Ishikawa (cell line): ENCODE measurements around the gene RMI2.

Source experiments
- CEBPB ChIP-seq: IDR thresholded peaks from 2 replicates; pipeline ENCODE4 v1.6.1; 2012
- CREB1 ChIP-seq: IDR thresholded peaks from 2 replicates; pipeline ENCODE4 v1.6.1; 2012; ENCODE audit warnings: low read depth
- EGR1 ChIP-seq: IDR thresholded peaks from 2 replicates; pipeline ENCODE4 v1.6.1; 2012
- EP300 ChIP-seq: IDR thresholded peaks from 2 replicates; pipeline ENCODE4 v1.6.1; 2012; ENCODE audit warnings: borderline replicate concordance
- FOXM1 ChIP-seq: IDR thresholded peaks from 2 replicates; pipeline ENCODE4 v1.6.1; 2012; ENCODE audit warnings: low read depth, borderline replicate concordance
- NFIC ChIP-seq: IDR thresholded peaks from 2 replicates; pipeline ENCODE4 v1.6.1; 2012
- RAD21 ChIP-seq: IDR thresholded peaks from 2 replicates; pipeline ENCODE4 v1.6.1; 2012; ENCODE audit warnings: low read depth
- REST ChIP-seq: IDR thresholded peaks from 2 replicates; pipeline ENCODE4 v1.6.1; 2012; ENCODE audit warnings: low read depth, mild to moderate bottlenecking
- TAF1 ChIP-seq: IDR thresholded peaks from 2 replicates; pipeline ENCODE4 v1.6.1; 2012; ENCODE audit warnings: low read depth, mild to moderate bottlenecking
- TCF12 ChIP-seq: IDR thresholded peaks from 2 replicates; pipeline ENCODE4 v1.6.1; 2012; ENCODE audit warnings: low read depth
- TEAD4 ChIP-seq: IDR thresholded peaks from 2 replicates; pipeline ENCODE4 v1.6.1; 2012
- USF1 ChIP-seq: IDR thresholded peaks from 2 replicates; pipeline ENCODE4 v1.6.1; 2012
- YY1 ChIP-seq: IDR thresholded peaks from 2 replicates; pipeline ENCODE4 v1.6.1; 2012; ENCODE audit warnings: low read depth
- ZBTB7A ChIP-seq: IDR thresholded peaks from 2 replicates; pipeline ENCODE4 v1.6.1; 2012; ENCODE audit warnings: low read depth
- TF ChIP-seq, protein P1 (sequence below): IDR thresholded peaks from 2 replicates; pipeline ENCODE4 v1.6.1; 2012

RMI2 gene

DNA sequence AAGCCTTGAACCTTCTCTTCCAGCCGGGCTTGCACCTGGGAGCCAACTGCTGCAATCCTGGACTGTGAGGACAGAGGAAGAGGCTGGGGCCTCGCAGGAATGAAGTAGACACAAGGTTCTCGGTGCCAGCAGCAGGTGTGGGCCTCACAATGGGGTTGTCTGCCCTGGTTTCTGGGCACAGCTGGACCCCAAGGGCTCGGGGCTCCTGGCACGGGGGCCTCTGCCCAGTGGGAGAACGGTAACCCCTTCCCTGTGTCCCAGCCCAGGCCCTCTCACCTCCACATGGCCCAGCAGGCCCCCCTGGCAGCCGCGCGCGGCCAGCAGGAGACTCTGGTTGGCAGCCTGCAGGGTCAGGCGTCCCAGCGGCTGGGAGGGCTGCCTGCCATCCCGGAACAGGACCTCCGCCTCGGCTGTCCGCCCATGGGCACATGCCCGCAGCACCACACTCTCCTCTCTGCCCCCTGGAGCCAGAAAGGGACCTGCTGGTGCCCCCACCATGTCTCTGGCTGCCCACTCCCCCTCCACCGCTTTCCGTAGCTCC is 46.9 kb downstream of the RMI2 start:
- TF ChIP-seq ZBTB7A (no peak), FOXM1 (no peak), TEAD4 (no peak), REST (no peak), NFIC (no peak), YY1 (no peak), TCF12 (no peak), CEBPB (no peak), USF1 (no peak), CREB1 (no peak), EGR1 (no peak)
- TF ChIP-seq, protein P1, sequence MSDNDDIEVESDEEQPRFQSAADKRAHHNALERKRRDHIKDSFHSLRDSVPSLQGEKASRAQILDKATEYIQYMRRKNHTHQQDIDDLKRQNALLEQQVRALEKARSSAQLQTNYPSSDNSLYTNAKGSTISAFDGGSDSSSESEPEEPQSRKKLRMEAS = no peak

DNA sequence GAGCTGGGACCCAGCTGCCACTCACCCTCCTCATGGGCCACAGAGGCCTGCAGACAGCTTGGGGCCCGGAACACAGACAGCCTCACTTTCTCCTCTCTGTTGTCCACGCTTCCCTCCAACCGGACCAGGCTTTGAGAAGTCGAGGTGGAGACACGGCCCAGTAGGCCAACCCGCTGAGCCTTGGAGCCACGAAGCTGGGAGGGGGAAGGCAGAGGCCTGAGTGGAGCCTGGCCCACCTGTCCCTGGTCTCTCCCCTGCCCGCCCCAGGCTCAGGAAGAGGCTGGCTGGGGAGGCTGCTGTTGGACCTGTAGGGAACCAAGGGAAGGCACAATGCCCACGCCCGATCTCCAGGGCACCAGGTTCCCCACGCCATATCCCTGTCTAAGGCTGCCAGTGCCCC is 48.1 kb downstream of the RMI2 start:
- no peak for TF ChIP-seq TAF1

DNA sequence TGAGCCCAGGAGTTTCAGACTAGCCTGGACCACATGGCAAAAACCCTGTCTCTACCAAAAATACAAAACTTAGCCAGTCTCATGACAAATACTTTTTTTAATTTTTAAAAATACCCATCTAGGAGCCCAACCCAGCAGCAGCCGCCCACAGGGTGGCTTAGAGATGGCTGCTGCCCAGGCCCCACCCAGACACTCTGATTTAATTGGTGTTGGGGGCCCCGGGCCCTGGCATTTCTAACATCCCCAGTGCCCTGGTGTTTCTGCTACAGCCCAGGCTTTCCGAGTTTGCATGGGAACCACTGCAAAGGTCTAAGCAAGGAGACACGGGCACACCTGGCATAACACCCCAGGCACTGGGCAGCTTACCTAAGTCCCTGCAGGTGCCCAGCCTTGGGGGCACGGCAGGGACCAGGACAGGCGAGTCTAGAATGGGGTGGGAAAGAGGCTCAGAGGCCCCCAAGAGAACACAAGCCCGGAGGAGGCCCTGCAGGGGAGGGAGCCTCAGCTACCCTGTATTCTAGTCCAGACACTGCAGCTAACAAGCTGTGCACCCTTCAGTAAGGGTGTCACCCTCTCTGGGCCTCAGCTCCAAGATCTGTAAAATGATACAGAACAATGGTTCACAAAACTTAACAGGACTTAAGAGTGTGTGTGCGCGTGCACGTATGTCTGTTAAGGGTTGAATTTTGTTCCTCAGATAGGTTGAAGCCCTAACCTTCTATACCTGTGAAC is 48.8 kb downstream of the RMI2 start:
- TF ChIP-seq RAD21 (no peak), CEBPB (no peak), NFIC (no peak), TEAD4 (no peak), ZBTB7A (no peak), EGR1 (no peak), TCF12 (no peak), TAF1 (no peak), EP300 (no peak), YY1 (no peak), USF1 (no peak), FOXM1 (no peak), CREB1 (no peak)
- TF ChIP-seq, protein P1 = no peak

GRCh38 chr16:11394593-11394960 is 49.3 kb downstream of the RMI2 start:
- TF ChIP-seq NFIC (no peak), CEBPB (no peak), EP300 (no peak), USF1 (no peak), FOXM1 (no peak), ZBTB7A (no peak), EGR1 (no peak), TAF1 (no peak), REST (no peak), TEAD4 (no peak), CREB1 (no peak), TCF12 (no peak), YY1 (no peak)
- TF ChIP-seq, protein P1 = no peak

DNA sequence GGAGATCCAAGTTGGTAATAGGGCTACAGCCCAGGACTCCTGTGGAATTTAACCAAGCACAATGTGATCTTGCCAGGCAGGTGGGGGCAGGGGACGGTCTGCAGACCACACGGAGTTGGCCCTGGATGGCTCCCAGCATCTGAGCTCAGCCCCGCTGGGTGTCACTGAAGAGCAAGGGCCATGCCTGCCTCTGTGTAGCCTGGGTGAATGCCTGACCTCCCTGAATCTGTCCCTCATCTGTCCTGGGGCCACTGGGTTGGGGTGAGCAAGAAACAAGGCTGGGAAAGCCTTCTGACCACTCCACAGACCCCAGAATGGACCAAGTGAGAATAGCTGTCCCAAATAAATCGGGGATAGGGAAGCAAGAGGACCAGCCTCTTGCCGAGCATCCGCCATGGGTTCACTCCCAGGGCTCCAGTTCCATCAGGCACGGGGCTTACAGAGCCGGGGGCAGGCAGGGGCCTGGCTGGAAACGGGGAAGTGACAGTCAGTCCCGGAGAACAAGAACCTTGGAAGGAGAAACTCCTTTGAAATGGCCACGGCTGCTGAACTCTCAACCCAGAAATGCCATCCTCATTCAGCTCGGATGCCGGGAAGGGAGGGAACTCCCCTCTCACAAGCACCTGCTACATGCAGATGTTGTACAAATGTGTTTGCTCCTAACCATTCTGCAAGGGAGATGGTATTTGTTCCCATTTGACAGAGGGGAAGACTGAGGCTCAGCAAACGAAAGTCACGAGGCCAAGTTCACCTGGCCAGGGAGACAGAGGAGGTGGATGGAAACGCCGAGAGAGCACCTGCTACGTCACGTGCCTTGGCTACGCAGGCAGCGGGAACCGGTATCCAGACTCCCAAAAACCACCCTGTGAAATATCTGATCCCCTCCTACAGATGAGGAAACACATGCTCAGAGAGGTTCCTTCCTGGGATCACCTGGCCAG is 50.0 kb downstream of the RMI2 start:
- TF ChIP-seq REST = no peak
- TF ChIP-seq, protein P1 = no peak
- TF ChIP-seq EP300 = no peak
- TF ChIP-seq TEAD4 = no peak
- TF ChIP-seq FOXM1 = no peak
- no peak for TF ChIP-seq CEBPB
- no peak for TF ChIP-seq TCF12
- TF ChIP-seq EGR1 = no peak
- no peak for TF ChIP-seq CREB1
- no peak for TF ChIP-seq ZBTB7A
- no peak for TF ChIP-seq YY1
- no peak for TF ChIP-seq RAD21
